ENCODE results near the gene RBFOX2.
"Not testable (repeated sequence)": the region's sequence is repeated elsewhere in the genome, so short reads cannot be mapped to it uniquely, and the experiment has no call there.

RBFOX2 gene

GRCh38 chr22:36002718-36003260 is 25.8 kb downstream of the RBFOX2 start:
- Histone ChIP-seq H3K4me1 (ENCODE audit: control insufficient read depth, insufficient read depth, low read length) (no peaks in the 10 kb centered on the region), H3K9me3 (ENCODE audit: control insufficient read depth, insufficient read depth, low read length) (no peaks in the 10 kb centered on the region), H3K9ac (ENCODE audit: low read depth, low read length) (no peak overlapping the region), H3K27me3 (ENCODE audit: control insufficient read depth, insufficient read depth, low read length) (no peaks in the 10 kb centered on the region), H3K4me3 (ENCODE audit: low read depth, low read length) (no peak overlapping the region), H3K36me3 (ENCODE audit: control insufficient read depth, insufficient read depth, low read length) (no peaks in the 10 kb centered on the region)

- H3K4me3 ChIP-seq (ENCODE audit: low read depth, low read length): no peak overlapping the region
- H3K4me1 ChIP-seq (ENCODE audit: control insufficient read depth, insufficient read depth, low read length): no peaks in the 10 kb centered on the region
- no peaks in the 10 kb centered on the region for H3K9me3 ChIP-seq (ENCODE audit: control insufficient read depth, insufficient read depth, low read length)
- no peaks in the 10 kb centered on the region for H3K27me3 ChIP-seq (ENCODE audit: control insufficient read depth, insufficient read depth, low read length)
- H3K36me3 ChIP-seq (ENCODE audit: control insufficient read depth, insufficient read depth, low read length): no peaks in the 10 kb centered on the region
- no peak overlapping the region for H3K9ac ChIP-seq (ENCODE audit: low read depth, low read length)
Measured at GRCh38 chr22:36002084-36002483, 26.5 kb downstream of the RBFOX2 start.

- H3K27me3 ChIP-seq (ENCODE audit: control insufficient read depth, insufficient read depth, low read length): no peaks in the 10 kb centered on the region
Measured at GRCh38 chr22:35998748-35999147, 29.9 kb downstream of the RBFOX2 start.

GRCh38 chr22:35997438-35997837 is 31.2 kb downstream of the RBFOX2 start:
- Histone ChIP-seq H3K4me3 (ENCODE audit: low read depth, low read length) (no peak overlapping the region), H3K4me1 (ENCODE audit: control insufficient read depth, insufficient read depth, low read length) (peaks cover 9% of the 10 kb centered on the region), H3K9ac (ENCODE audit: low read depth, low read length) (no peak overlapping the region), H3K36me3 (ENCODE audit: control insufficient read depth, insufficient read depth, low read length) (no peaks in the 10 kb centered on the region), H3K9me3 (ENCODE audit: control insufficient read depth, insufficient read depth, low read length) (no peaks in the 10 kb centered on the region), H3K27me3 (ENCODE audit: control insufficient read depth, insufficient read depth, low read length) (no peaks in the 10 kb centered on the region)

More at GRCh38 chr22:35998748-35999147, 29.9 kb downstream of the RBFOX2 start:
- H3K9ac ChIP-seq (ENCODE audit: low read depth, low read length): no peak overlapping the region
- no peaks in the 10 kb centered on the region for H3K9me3 ChIP-seq (ENCODE audit: control insufficient read depth, insufficient read depth, low read length)
- no peaks in the 10 kb centered on the region for H3K36me3 ChIP-seq (ENCODE audit: control insufficient read depth, insufficient read depth, low read length)
- H3K4me1 ChIP-seq (ENCODE audit: control insufficient read depth, insufficient read depth, low read length): peaks cover 6% of the 10 kb centered on the region
- no peak overlapping the region for H3K4me3 ChIP-seq (ENCODE audit: low read depth, low read length)

- H3K27me3 ChIP-seq (ENCODE audit: control insufficient read depth, insufficient read depth, low read length): no peaks in the 10 kb centered on the region
- H3K9ac ChIP-seq (ENCODE audit: low read depth, low read length): no peak overlapping the region
- H3K4me1 ChIP-seq (ENCODE audit: control insufficient read depth, insufficient read depth, low read length): peaks cover 9% of the 10 kb centered on the region
- no peaks in the 10 kb centered on the region for H3K9me3 ChIP-seq (ENCODE audit: control insufficient read depth, insufficient read depth, low read length)
- H3K4me3 ChIP-seq (ENCODE audit: low read depth, low read length): no peak overlapping the region
- H3K36me3 ChIP-seq (ENCODE audit: control insufficient read depth, insufficient read depth, low read length): no peaks in the 10 kb centered on the region
Measured at GRCh38 chr22:35996596-35996995, 32.0 kb downstream of the RBFOX2 start.

GRCh38 chr22:35995772-35996171 is 32.9 kb downstream of the RBFOX2 start:
- Histone ChIP-seq H3K9ac (ENCODE audit: low read depth, low read length) (no peak overlapping the region), H3K27me3 (ENCODE audit: control insufficient read depth, insufficient read depth, low read length) (no peaks in the 10 kb centered on the region), H3K36me3 (ENCODE audit: control insufficient read depth, insufficient read depth, low read length) (no peaks in the 10 kb centered on the region), H3K4me3 (ENCODE audit: low read depth, low read length) (no peak overlapping the region), H3K4me1 (ENCODE audit: control insufficient read depth, insufficient read depth, low read length) (peaks cover 9% of the 10 kb centered on the region), H3K9me3 (ENCODE audit: control insufficient read depth, insufficient read depth, low read length) (no peaks in the 10 kb centered on the region)

GRCh38 chr22:35995348-35995747 is 33.3 kb downstream of the RBFOX2 start:
- Histone ChIP-seq H3K4me3 (ENCODE audit: low read depth, low read length) (no peak overlapping the region), H3K36me3 (ENCODE audit: control insufficient read depth, insufficient read depth, low read length) (no peaks in the 10 kb centered on the region), H3K9me3 (ENCODE audit: control insufficient read depth, insufficient read depth, low read length) (no peaks in the 10 kb centered on the region), H3K9ac (ENCODE audit: low read depth, low read length) (no peak overlapping the region), H3K27me3 (ENCODE audit: control insufficient read depth, insufficient read depth, low read length) (no peaks in the 10 kb centered on the region), H3K4me1 (ENCODE audit: control insufficient read depth, insufficient read depth, low read length) (peaks cover 9% of the 10 kb centered on the region)

- H3K9me3 ChIP-seq (ENCODE audit: control insufficient read depth, insufficient read depth, low read length); H3K27me3 ChIP-seq (ENCODE audit: control insufficient read depth, insufficient read depth, low read length); H3K9ac ChIP-seq (ENCODE audit: low read depth, low read length); H3K4me3 ChIP-seq (ENCODE audit: low read depth, low read length); H3K36me3 ChIP-seq (ENCODE audit: control insufficient read depth, insufficient read depth, low read length); H3K4me1 ChIP-seq (ENCODE audit: control insufficient read depth, insufficient read depth, low read length): not testable (repeated sequence)
Measured at GRCh38 chr22:35993727-35994126, 34.9 kb downstream of the RBFOX2 start.

- Histone ChIP-seq H3K36me3 (ENCODE audit: control insufficient read depth, insufficient read depth, low read length) (no peaks in the 10 kb centered on the region), H3K4me3 (ENCODE audit: low read depth, low read length) (no peak overlapping the region), H3K4me1 (ENCODE audit: control insufficient read depth, insufficient read depth, low read length) (peaks cover 9% of the 10 kb centered on the region), H3K9me3 (ENCODE audit: control insufficient read depth, insufficient read depth, low read length) (no peaks in the 10 kb centered on the region), H3K27me3 (ENCODE audit: control insufficient read depth, insufficient read depth, low read length) (no peaks in the 10 kb centered on the region), H3K9ac (ENCODE audit: low read depth, low read length) (no peak overlapping the region)
Measured at GRCh38 chr22:35993048-35993714, 35.4 kb downstream of the RBFOX2 start.

- no peak overlapping the region for H3K4me3 ChIP-seq (ENCODE audit: low read depth, low read length)
- no peaks in the 10 kb centered on the region for H3K9me3 ChIP-seq (ENCODE audit: control insufficient read depth, insufficient read depth, low read length)
- H3K9ac ChIP-seq (ENCODE audit: low read depth, low read length): no peak overlapping the region
- no peaks in the 10 kb centered on the region for H3K27me3 ChIP-seq (ENCODE audit: control insufficient read depth, insufficient read depth, low read length)
- H3K4me1 ChIP-seq (ENCODE audit: control insufficient read depth, insufficient read depth, low read length): peaks cover 9% of the 10 kb centered on the region
- H3K36me3 ChIP-seq (ENCODE audit: control insufficient read depth, insufficient read depth, low read length): no peaks in the 10 kb centered on the region
Measured at GRCh38 chr22:35991168-35991567, 37.5 kb downstream of the RBFOX2 start.

GRCh38 chr22:35988030-35988429 is 40.6 kb downstream of the RBFOX2 start:
- Histone ChIP-seq H3K4me3 (ENCODE audit: low read depth, low read length) (no peak overlapping the region), H3K9ac (ENCODE audit: low read depth, low read length) (no peak overlapping the region), H3K36me3 (ENCODE audit: control insufficient read depth, insufficient read depth, low read length) (no peaks in the 10 kb centered on the region), H3K9me3 (ENCODE audit: control insufficient read depth, insufficient read depth, low read length) (no peaks in the 10 kb centered on the region), H3K4me1 (ENCODE audit: control insufficient read depth, insufficient read depth, low read length) (peaks cover 9% of the 10 kb centered on the region), H3K27me3 (ENCODE audit: control insufficient read depth, insufficient read depth, low read length) (no peaks in the 10 kb centered on the region)

- no peak overlapping the region for H3K4me3 ChIP-seq (ENCODE audit: low read depth, low read length)
- H3K36me3 ChIP-seq (ENCODE audit: control insufficient read depth, insufficient read depth, low read length): no peaks in the 10 kb centered on the region
- H3K9ac ChIP-seq (ENCODE audit: low read depth, low read length): no peak overlapping the region
- H3K9me3 ChIP-seq (ENCODE audit: control insufficient read depth, insufficient read depth, low read length): no peaks in the 10 kb centered on the region
- peaks cover 9% of the 10 kb centered on the region for H3K4me1 ChIP-seq (ENCODE audit: control insufficient read depth, insufficient read depth, low read length)
- no peaks in the 10 kb centered on the region for H3K27me3 ChIP-seq (ENCODE audit: control insufficient read depth, insufficient read depth, low read length)
Measured at GRCh38 chr22:35987487-35987886, 41.1 kb downstream of the RBFOX2 start.
